Uterus (tissue), 2 donors: ENCODE data around the gene HLF.

ENCODE experiments used
- POLR2A ChIP-seq, 2 donors: fragments of 450-650 bp; IDR thresholded peaks; one replicate each; pipeline ENCODE4 v1.6.1; 2016; ENCODE audit warnings: antibody characterized with exemption in 2 of 2, mild to moderate bottlenecking in 1 of 2, moderate library complexity in 1 of 2
- TF ChIP-seq, protein P1 (sequence below), 4 experiments: fragments of 200-600 bp in 2 of 4; fragments of 450-650 bp in 2 of 4; sonication (generic) in 2 of 4; IDR thresholded peaks; one replicate each; pipeline ENCODE4 v1.5.1; 2016 to 2019; ENCODE audit warnings: antibody characterized with exemption in 4 of 4, mild to moderate bottlenecking in 2 of 4, moderate library complexity in 1 of 4

- TF ChIP-seq POLR2A (IDR thresholded peaks at IDR 0.05), result no peak
- TF ChIP-seq, protein P1, sequence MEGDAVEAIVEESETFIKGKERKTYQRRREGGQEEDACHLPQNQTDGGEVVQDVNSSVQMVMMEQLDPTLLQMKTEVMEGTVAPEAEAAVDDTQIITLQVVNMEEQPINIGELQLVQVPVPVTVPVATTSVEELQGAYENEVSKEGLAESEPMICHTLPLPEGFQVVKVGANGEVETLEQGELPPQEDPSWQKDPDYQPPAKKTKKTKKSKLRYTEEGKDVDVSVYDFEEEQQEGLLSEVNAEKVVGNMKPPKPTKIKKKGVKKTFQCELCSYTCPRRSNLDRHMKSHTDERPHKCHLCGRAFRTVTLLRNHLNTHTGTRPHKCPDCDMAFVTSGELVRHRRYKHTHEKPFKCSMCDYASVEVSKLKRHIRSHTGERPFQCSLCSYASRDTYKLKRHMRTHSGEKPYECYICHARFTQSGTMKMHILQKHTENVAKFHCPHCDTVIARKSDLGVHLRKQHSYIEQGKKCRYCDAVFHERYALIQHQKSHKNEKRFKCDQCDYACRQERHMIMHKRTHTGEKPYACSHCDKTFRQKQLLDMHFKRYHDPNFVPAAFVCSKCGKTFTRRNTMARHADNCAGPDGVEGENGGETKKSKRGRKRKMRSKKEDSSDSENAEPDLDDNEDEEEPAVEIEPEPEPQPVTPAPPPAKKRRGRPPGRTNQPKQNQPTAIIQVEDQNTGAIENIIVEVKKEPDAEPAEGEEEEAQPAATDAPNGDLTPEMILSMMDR (IDR thresholded peaks at IDR 0.05), result no peak
These were observed 43.1 kb downstream of the HLF start for GRCh38 chr17:55307879-55308278.
